Measurements from ENCODE around the gene FBXW8.
"Not testable (repeated sequence)": the region's sequence is repeated elsewhere in the genome, so short reads cannot be mapped to it uniquely, and the experiment has no call there.

FBXW8 gene

GRCh38 chr12:117052386-117053049 is 141.8 kb downstream of the FBXW8 start:
- H3K4me3 ChIP-seq (ENCODE audit: insufficient read depth, low read depth, low read length, poor library complexity, severe bottlenecking) = no peak overlapping the region

GRCh38 chr12:117053050-117053400 is 142.3 kb downstream of the FBXW8 start:
- Histone ChIP-seq H3K4me1 (ENCODE audit: control insufficient read depth, insufficient read depth, low read length, poor library complexity, severe bottlenecking) (no peaks in the 10 kb centered on the region), H3K9me3 (ENCODE audit: control insufficient read depth, low read length) (no peaks in the 10 kb centered on the region), H3K27ac (ENCODE audit: insufficient read depth, low read length, poor library complexity, severe bottlenecking) (no peak overlapping the region), H3K36me3 (ENCODE audit: control insufficient read depth, insufficient read depth, low read length) (no peaks in the 10 kb centered on the region), H3K27me3 (replicated peaks; ENCODE audit: control insufficient read depth, insufficient read depth, low read length, poor library complexity, severe bottlenecking) (no peaks in the 10 kb centered on the region), H3K4me3 (ENCODE audit: insufficient read depth, low read depth, low read length, poor library complexity, severe bottlenecking) (no peak overlapping the region)
- no peak for DNase-seq

More at GRCh38 chr12:117052386-117053049, 141.8 kb downstream of the FBXW8 start:
- no peaks in the 10 kb centered on the region for H3K36me3 ChIP-seq (ENCODE audit: control insufficient read depth, insufficient read depth, low read length)
- H3K27ac ChIP-seq (ENCODE audit: insufficient read depth, low read length, poor library complexity, severe bottlenecking) = no peak overlapping the region
- no peaks in the 10 kb centered on the region for H3K27me3 ChIP-seq (replicated peaks; ENCODE audit: control insufficient read depth, insufficient read depth, low read length, poor library complexity, severe bottlenecking)
- H3K9me3 ChIP-seq (ENCODE audit: control insufficient read depth, low read length) = no peaks in the 10 kb centered on the region
- DNase-seq = no peak
- H3K4me1 ChIP-seq (ENCODE audit: control insufficient read depth, insufficient read depth, low read length, poor library complexity, severe bottlenecking) = no peaks in the 10 kb centered on the region

GRCh38 chr12:117053597-117054201 is 142.9 kb downstream of the FBXW8 start:
- Histone ChIP-seq H3K27me3 (replicated peaks; ENCODE audit: control insufficient read depth, insufficient read depth, low read length, poor library complexity, severe bottlenecking) (no peaks in the 10 kb centered on the region), H3K9me3 (ENCODE audit: control insufficient read depth, low read length) (no peaks in the 10 kb centered on the region), H3K4me3 (ENCODE audit: insufficient read depth, low read depth, low read length, poor library complexity, severe bottlenecking) (no peak overlapping the region), H3K4me1 (ENCODE audit: control insufficient read depth, insufficient read depth, low read length, poor library complexity, severe bottlenecking) (no peaks in the 10 kb centered on the region), H3K36me3 (ENCODE audit: control insufficient read depth, insufficient read depth, low read length) (no peaks in the 10 kb centered on the region), H3K27ac (ENCODE audit: insufficient read depth, low read length, poor library complexity, severe bottlenecking) (no peak overlapping the region)
- DNase-seq = no peak

GRCh38 chr12:117054279-117054678 is 143.5 kb downstream of the FBXW8 start:
- H3K36me3 ChIP-seq (ENCODE audit: control insufficient read depth, insufficient read depth, low read length) = no peaks in the 10 kb centered on the region
- no peaks in the 10 kb centered on the region for H3K4me1 ChIP-seq (ENCODE audit: control insufficient read depth, insufficient read depth, low read length, poor library complexity, severe bottlenecking)
- no peaks in the 10 kb centered on the region for H3K9me3 ChIP-seq (ENCODE audit: control insufficient read depth, low read length)
- no peak overlapping the region for H3K4me3 ChIP-seq (ENCODE audit: insufficient read depth, low read depth, low read length, poor library complexity, severe bottlenecking)
- no peak overlapping the region for H3K27ac ChIP-seq (ENCODE audit: insufficient read depth, low read length, poor library complexity, severe bottlenecking)
- no peak for DNase-seq
- no peaks in the 10 kb centered on the region for H3K27me3 ChIP-seq (replicated peaks; ENCODE audit: control insufficient read depth, insufficient read depth, low read length, poor library complexity, severe bottlenecking)

GRCh38 chr12:117057626-117058025 is 146.9 kb downstream of the FBXW8 start:
- not testable (repeated sequence) for DNase-seq; H3K36me3 ChIP-seq (ENCODE audit: control insufficient read depth, insufficient read depth, low read length); H3K9me3 ChIP-seq (ENCODE audit: control insufficient read depth, low read length); H3K4me3 ChIP-seq (ENCODE audit: insufficient read depth, low read depth, low read length, poor library complexity, severe bottlenecking); H3K4me1 ChIP-seq (ENCODE audit: control insufficient read depth, insufficient read depth, low read length, poor library complexity, severe bottlenecking); H3K27me3 ChIP-seq (replicated peaks; ENCODE audit: control insufficient read depth, insufficient read depth, low read length, poor library complexity, severe bottlenecking); H3K27ac ChIP-seq (ENCODE audit: insufficient read depth, low read length, poor library complexity, severe bottlenecking)

GRCh38 chr12:117058442-117059072 is 147.8 kb downstream of the FBXW8 start:
- H3K4me3 ChIP-seq (ENCODE audit: insufficient read depth, low read depth, low read length, poor library complexity, severe bottlenecking) = no peak overlapping the region
- no peaks in the 10 kb centered on the region for H3K36me3 ChIP-seq (ENCODE audit: control insufficient read depth, insufficient read depth, low read length)
- DNase-seq = no peak
- H3K9me3 ChIP-seq (ENCODE audit: control insufficient read depth, low read length) = no peaks in the 10 kb centered on the region
- H3K27ac ChIP-seq (ENCODE audit: insufficient read depth, low read length, poor library complexity, severe bottlenecking) = no peak overlapping the region
- no peaks in the 10 kb centered on the region for H3K27me3 ChIP-seq (replicated peaks; ENCODE audit: control insufficient read depth, insufficient read depth, low read length, poor library complexity, severe bottlenecking)
- peaks cover 13% of the 10 kb centered on the region for H3K4me1 ChIP-seq (ENCODE audit: control insufficient read depth, insufficient read depth, low read length, poor library complexity, severe bottlenecking)

GRCh38 chr12:117059156-117059555 is 148.4 kb downstream of the FBXW8 start:
- Histone ChIP-seq H3K36me3 (ENCODE audit: control insufficient read depth, insufficient read depth, low read length) (no peaks in the 10 kb centered on the region), H3K9me3 (ENCODE audit: control insufficient read depth, low read length) (no peaks in the 10 kb centered on the region), H3K4me3 (ENCODE audit: insufficient read depth, low read depth, low read length, poor library complexity, severe bottlenecking) (no peak overlapping the region), H3K4me1 (ENCODE audit: control insufficient read depth, insufficient read depth, low read length, poor library complexity, severe bottlenecking) (peaks cover 15% of the 10 kb centered on the region), H3K27me3 (replicated peaks; ENCODE audit: control insufficient read depth, insufficient read depth, low read length, poor library complexity, severe bottlenecking) (no peaks in the 10 kb centered on the region), H3K27ac (ENCODE audit: insufficient read depth, low read length, poor library complexity, severe bottlenecking) (no peak overlapping the region)
- no peak for DNase-seq

- DNase-seq = no peak
- no peak overlapping the region for H3K27ac ChIP-seq (ENCODE audit: insufficient read depth, low read length, poor library complexity, severe bottlenecking)
- H3K4me1 ChIP-seq (ENCODE audit: control insufficient read depth, insufficient read depth, low read length, poor library complexity, severe bottlenecking) = peaks cover 15% of the 10 kb centered on the region
- no peaks in the 10 kb centered on the region for H3K9me3 ChIP-seq (ENCODE audit: control insufficient read depth, low read length)
- H3K27me3 ChIP-seq (replicated peaks; ENCODE audit: control insufficient read depth, insufficient read depth, low read length, poor library complexity, severe bottlenecking) = no peaks in the 10 kb centered on the region
- no peak overlapping the region for H3K4me3 ChIP-seq (ENCODE audit: insufficient read depth, low read depth, low read length, poor library complexity, severe bottlenecking)
- H3K36me3 ChIP-seq (ENCODE audit: control insufficient read depth, insufficient read depth, low read length) = no peaks in the 10 kb centered on the region
These were observed 149.6 kb downstream of the FBXW8 start for GRCh38 chr12:117060246-117060928.

GRCh38 chr12:117060929-117061305 is 150.2 kb downstream of the FBXW8 start:
- no peak overlapping the region for H3K4me3 ChIP-seq (ENCODE audit: insufficient read depth, low read depth, low read length, poor library complexity, severe bottlenecking)
- no peaks in the 10 kb centered on the region for H3K27me3 ChIP-seq (replicated peaks; ENCODE audit: control insufficient read depth, insufficient read depth, low read length, poor library complexity, severe bottlenecking)
- no peaks in the 10 kb centered on the region for H3K9me3 ChIP-seq (ENCODE audit: control insufficient read depth, low read length)
- H3K27ac ChIP-seq (ENCODE audit: insufficient read depth, low read length, poor library complexity, severe bottlenecking) = no peak overlapping the region
- no peaks in the 10 kb centered on the region for H3K36me3 ChIP-seq (ENCODE audit: control insufficient read depth, insufficient read depth, low read length)
- no peak for DNase-seq
- peaks cover 15% of the 10 kb centered on the region for H3K4me1 ChIP-seq (ENCODE audit: control insufficient read depth, insufficient read depth, low read length, poor library complexity, severe bottlenecking)

GRCh38 chr12:117061555-117062079 is 150.9 kb downstream of the FBXW8 start:
- no peak for DNase-seq
- Histone ChIP-seq H3K36me3 (ENCODE audit: control insufficient read depth, insufficient read depth, low read length) (no peaks in the 10 kb centered on the region), H3K9me3 (ENCODE audit: control insufficient read depth, low read length) (no peaks in the 10 kb centered on the region), H3K27me3 (replicated peaks; ENCODE audit: control insufficient read depth, insufficient read depth, low read length, poor library complexity, severe bottlenecking) (no peaks in the 10 kb centered on the region), H3K27ac (ENCODE audit: insufficient read depth, low read length, poor library complexity, severe bottlenecking) (no peak overlapping the region), H3K4me3 (ENCODE audit: insufficient read depth, low read depth, low read length, poor library complexity, severe bottlenecking) (no peak overlapping the region), H3K4me1 (ENCODE audit: control insufficient read depth, insufficient read depth, low read length, poor library complexity, severe bottlenecking) (peaks cover 15% of the 10 kb centered on the region)
